Caco-2 (cell line): ENCODE results near the gene VAC14. TPM values are rescaled to one million over a fixed set of nuclear protein-coding genes. Genes with fewer than 3 reads are reported as not detected.
A peak's percentile ranks its signal among the peaks of the same experiment; 100 is the strongest.

Experiments used
- BruUV-seq: library from RNA; stranded (reverse); fragments of 400-500 nt; replicated peaks from 2 replicates; lab custom pipeline; 2021; lab: Mats Ljungman, UMichigan
- CTCF ChIA-PET: fragments of 300-600 bp; sonication (Branson Sonifier 250); formaldehyde crosslinking; loops from one replicate; lab custom pipeline; 2022; ENCODE audit warnings: antibody characterized with exemption; lab: Charles Lee
- POLR2A ChIA-PET: fragments of 300-600 bp; sonication (Branson Sonifier 250); formaldehyde crosslinking; loops from one replicate; lab custom pipeline; 2022; ENCODE audit warnings: antibody characterized with exemption; lab: Charles Lee
- DNase-seq, 2 experiments: peaks; one replicate each; pipeline versions ENCODE4 v3.0.0 to v3.0.0-alpha.2; 2020 to 2022
- H3K27me3 ChIP-seq: replicated peaks from 2 replicates; pipeline ENCODE4 v1.6.0; 2011; ENCODE audit warnings: low read length; ENCODE audit not compliant: control insufficient read depth, insufficient read depth
- H3K36me3 ChIP-seq: 2 replicates; pipeline ENCODE4 v1.5.1; 2011; ENCODE audit warnings: low read length; ENCODE audit not compliant: control insufficient read depth, insufficient read depth
- H3K4me1 ChIP-seq: fragments of 250-450 bp; sonication (Bioruptor Pico); 2 replicates; pipeline ENCODE4 v1.5.1; 2020; ENCODE audit warnings: mild to moderate bottlenecking
- H3K4me3 ChIP-seq: 2 replicates; pipeline ENCODE4 v1.5.1; 2011; ENCODE audit warnings: low read depth, mild to moderate bottlenecking, control low read depth, low read length
- H3K9me3 ChIP-seq: fragments of 250-450 bp; sonication (Bioruptor Pico); 2 replicates; pipeline ENCODE4 v1.5.1; 2020; ENCODE audit warnings: mild to moderate bottlenecking, moderate library complexity
- H3K27ac Mint-ChIP-seq: one replicate; pipeline ENCODE4 v1.8.0; 2022; ENCODE audit warnings: mixed read lengths; ENCODE audit not compliant: unreplicated experiment
- H3K27me3 Mint-ChIP-seq: one replicate; pipeline ENCODE4 v1.8.0; 2022; ENCODE audit warnings: mixed read lengths; ENCODE audit not compliant: insufficient read depth, unreplicated experiment
- H3K36me3 Mint-ChIP-seq: one replicate; pipeline ENCODE4 v1.8.0; 2022; ENCODE audit warnings: mild to moderate bottlenecking, mixed read lengths; ENCODE audit not compliant: insufficient read depth, unreplicated experiment
- H3K4me1 Mint-ChIP-seq: one replicate; pipeline ENCODE4 v1.8.0; 2022; ENCODE audit warnings: low read depth, mixed read lengths; ENCODE audit not compliant: unreplicated experiment
- H3K4me3 Mint-ChIP-seq: one replicate; pipeline ENCODE4 v1.8.0; 2022; ENCODE audit warnings: mild to moderate bottlenecking, moderate library complexity, mixed read lengths; ENCODE audit not compliant: unreplicated experiment
- H3K9me3 Mint-ChIP-seq: one replicate; pipeline ENCODE4 v1.8.0; 2022; ENCODE audit warnings: mixed read lengths; ENCODE audit not compliant: unreplicated experiment
- intact Hi-C: fragments of 100-400 bp; cut with micrococcal nuclease; formaldehyde crosslinking; loops from one replicate; pipeline ENCODE4 v1.10.0; 2022; ENCODE audit not compliant: unreplicated experiment
- total RNA-seq: library from RNA; stranded (reverse); gene quantifications from 2 replicates; pipeline ENCODE4 v1.2.3, GENCODE V29; 2022
- TF ChIP-seq, protein P1 (sequence below), 2 experiments: fragments of 200-600 bp in 1 of 2; IDR thresholded peaks; 1 replicate in 1 of 2; 2 replicates in 1 of 2; pipeline versions ENCODE4 v1.5.1 to v1.8.0; 2011 to 2022; ENCODE audit warnings: antibody characterized with exemption in 1 of 2, control low read depth in 1 of 2, inconsistent platforms in 1 of 2, low read depth in 1 of 2, low read length in 1 of 2, mild to moderate bottlenecking in 1 of 2, moderate library complexity in 1 of 2; ENCODE audit not compliant: insufficient read depth in 1 of 2, severe bottlenecking in 1 of 2, unreplicated experiment in 1 of 2

Gene VAC14
- total RNA-seq, 1 experiment from 2014 or later: 63.5 TPM

DNA sequence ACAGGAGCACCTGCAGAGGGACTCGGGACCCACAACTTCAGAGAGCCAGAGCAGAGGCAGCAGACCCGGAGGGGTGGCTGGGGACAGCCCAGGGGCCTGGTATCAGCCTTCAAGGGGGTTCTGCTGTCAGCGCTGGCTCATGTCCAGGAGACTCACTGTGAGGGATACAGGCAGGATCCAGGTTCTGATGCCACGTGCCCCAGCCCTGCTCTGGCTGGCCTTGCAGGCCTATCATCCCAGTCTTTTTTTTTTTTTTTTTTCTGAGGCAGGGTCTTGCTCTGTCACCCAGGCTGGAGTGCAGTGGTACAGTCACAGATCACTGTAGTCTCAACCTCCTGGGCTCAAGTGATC is 106.1 kb downstream of the VAC14 start:
- Histone ChIP-seq H3K4me1 (peaks cover 44% of the 10 kb centered on the region), H3K4me3 (no peak overlapping the region), H3K27me3 (no peaks in the 10 kb centered on the region), H3K9me3 (no peaks in the 10 kb centered on the region), H3K36me3 (no peaks in the 10 kb centered on the region; the same call in 1 of the 2 replicates)
- ChIA-PET CTCF (interaction anchor here (0.9 kb wide), 1 partner anchor 43 kb away, joined by 3 read pairs; no protein-coding TSS in a partner anchor), POLR2A (no interaction called here)
- BruUV-seq: no TSS peak
- peak overlapping the region; percentile 89 for H3K27ac Mint-ChIP-seq
- intact Hi-C loops: loop anchor here (1.0 kb wide), 1 partner anchor 10 kb away; no protein-coding TSS in a partner anchor
- no peaks in the 10 kb centered on the region for H3K9me3 Mint-ChIP-seq
- no peak for DNase-seq
- no peak overlapping the region for H3K4me3 Mint-ChIP-seq
- H3K4me1 Mint-ChIP-seq: peaks cover 38% of the 10 kb centered on the region
- no peaks in the 10 kb centered on the region for H3K27me3 Mint-ChIP-seq
- TF ChIP-seq, protein P1, sequence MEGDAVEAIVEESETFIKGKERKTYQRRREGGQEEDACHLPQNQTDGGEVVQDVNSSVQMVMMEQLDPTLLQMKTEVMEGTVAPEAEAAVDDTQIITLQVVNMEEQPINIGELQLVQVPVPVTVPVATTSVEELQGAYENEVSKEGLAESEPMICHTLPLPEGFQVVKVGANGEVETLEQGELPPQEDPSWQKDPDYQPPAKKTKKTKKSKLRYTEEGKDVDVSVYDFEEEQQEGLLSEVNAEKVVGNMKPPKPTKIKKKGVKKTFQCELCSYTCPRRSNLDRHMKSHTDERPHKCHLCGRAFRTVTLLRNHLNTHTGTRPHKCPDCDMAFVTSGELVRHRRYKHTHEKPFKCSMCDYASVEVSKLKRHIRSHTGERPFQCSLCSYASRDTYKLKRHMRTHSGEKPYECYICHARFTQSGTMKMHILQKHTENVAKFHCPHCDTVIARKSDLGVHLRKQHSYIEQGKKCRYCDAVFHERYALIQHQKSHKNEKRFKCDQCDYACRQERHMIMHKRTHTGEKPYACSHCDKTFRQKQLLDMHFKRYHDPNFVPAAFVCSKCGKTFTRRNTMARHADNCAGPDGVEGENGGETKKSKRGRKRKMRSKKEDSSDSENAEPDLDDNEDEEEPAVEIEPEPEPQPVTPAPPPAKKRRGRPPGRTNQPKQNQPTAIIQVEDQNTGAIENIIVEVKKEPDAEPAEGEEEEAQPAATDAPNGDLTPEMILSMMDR (IDR thresholded peaks at IDR 0.05; ENCODE audit: insufficient read depth in 1 of 2, low read depth in 1 of 2, low read length in 1 of 2, severe bottlenecking in 1 of 2, unreplicated experiment in 1 of 2): no peak
- peaks cover 35% of the 10 kb centered on the region for H3K36me3 Mint-ChIP-seq

DNA sequence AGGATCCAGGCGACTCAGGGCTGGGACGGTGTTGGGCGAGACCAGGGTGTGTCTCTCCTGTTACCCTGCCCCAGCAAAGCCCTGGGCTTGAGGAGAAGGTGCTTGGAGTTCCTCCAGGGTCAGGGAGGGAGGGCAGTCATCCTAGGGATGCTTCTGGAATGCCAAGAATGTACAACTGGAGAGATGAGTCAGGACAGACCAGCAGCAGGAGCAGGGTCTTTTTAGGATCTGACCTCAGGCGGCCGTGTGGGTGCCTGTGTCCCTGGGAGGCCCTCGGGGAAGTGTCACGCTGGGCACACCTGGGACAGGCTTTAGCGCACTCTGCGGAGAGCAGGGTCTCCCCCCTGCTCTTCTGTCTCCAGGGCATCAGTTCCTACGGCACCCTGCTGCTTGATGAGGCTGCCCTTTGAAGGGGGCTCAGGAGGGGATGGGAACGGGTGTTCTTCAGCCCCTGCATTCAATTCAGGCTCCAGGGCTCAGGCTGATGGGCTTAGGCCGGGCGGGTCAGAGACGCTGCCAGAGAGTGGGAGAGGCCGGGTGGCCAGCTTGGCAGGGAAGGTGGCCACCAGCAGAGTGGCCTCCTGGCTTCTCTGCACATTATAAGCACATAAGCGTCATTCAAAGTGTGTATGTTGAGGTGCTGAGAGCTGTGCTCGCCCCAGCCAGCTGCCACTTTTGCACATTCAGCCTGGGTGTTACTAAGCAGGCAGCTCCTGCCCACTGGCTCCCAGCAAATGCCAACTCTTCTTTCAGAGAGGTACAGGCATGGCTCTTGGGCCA is 106.7 kb downstream of the VAC14 start:
- H3K9me3 Mint-ChIP-seq: no peaks in the 10 kb centered on the region
- H3K36me3 Mint-ChIP-seq: peaks cover 35% of the 10 kb centered on the region
- H3K27ac Mint-ChIP-seq: peak overlapping the region; percentile 89
- H3K4me1 ChIP-seq: peaks cover 44% of the 10 kb centered on the region
- intact Hi-C loops: loop anchor here (1.0 kb wide), 1 partner anchor 9 kb away; no protein-coding TSS in a partner anchor
- H3K9me3 ChIP-seq: no peaks in the 10 kb centered on the region
- BruUV-seq: no TSS peak
- ChIA-PET POLR2A (no interaction called here), CTCF (no interaction called here)
- TF ChIP-seq, protein P1 (IDR thresholded peaks at IDR 0.05; ENCODE audit: insufficient read depth in 1 of 2, low read depth in 1 of 2, low read length in 1 of 2, severe bottlenecking in 1 of 2, unreplicated experiment in 1 of 2): no peak
- H3K4me3 ChIP-seq: no peak overlapping the region
- H3K4me1 Mint-ChIP-seq: peaks cover 37% of the 10 kb centered on the region
- no peaks in the 10 kb centered on the region for H3K27me3 Mint-ChIP-seq
- peak; percentile 81 to 91 for DNase-seq
- H3K36me3 ChIP-seq: no peaks in the 10 kb centered on the region; the same call in 1 of the 2 replicates
- H3K27me3 ChIP-seq: no peaks in the 10 kb centered on the region
- no peak overlapping the region for H3K4me3 Mint-ChIP-seq

DNA sequence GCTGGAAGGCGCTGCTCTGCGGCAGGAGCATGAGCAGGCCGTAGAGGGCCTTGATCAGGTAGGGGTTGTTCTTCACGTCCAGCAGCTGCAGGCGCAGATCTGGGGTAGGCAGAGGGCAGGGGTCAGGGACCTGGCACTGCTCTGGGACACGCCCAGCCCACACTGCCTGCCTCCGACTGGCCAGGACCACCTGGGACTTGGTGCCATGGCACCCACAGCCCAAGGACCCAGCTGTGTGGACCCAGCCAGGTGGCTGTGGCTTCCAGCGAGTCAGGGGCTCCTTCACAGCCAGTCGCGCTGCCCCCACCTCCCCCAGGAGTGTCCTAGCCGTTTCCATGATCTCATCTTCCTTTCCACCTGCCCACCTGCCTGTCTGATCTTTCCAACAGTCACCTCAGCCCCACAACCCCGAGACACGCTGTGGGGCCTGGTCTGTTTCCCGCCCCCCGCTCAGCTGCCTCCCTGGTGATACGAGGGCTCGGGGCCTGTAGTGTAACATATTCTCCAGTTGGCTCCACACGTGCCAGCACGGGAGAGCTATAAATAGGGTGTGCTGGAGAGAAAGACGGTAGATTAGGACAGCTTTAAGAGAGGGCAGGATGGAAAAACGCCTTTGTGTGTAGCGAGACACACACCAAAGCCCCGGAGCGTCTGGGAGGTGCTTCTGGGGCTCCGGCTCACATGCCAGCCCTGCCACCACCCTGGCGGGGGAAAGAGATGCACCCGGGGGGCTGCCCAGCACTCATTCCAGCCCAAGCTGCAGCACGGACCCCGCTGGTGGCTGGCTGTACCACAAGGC is 107.9 kb downstream of the VAC14 start:
- Histone ChIP-seq H3K4me1 (peaks cover 44% of the 10 kb centered on the region), H3K4me3 (no peak overlapping the region), H3K9me3 (no peaks in the 10 kb centered on the region), H3K27me3 (no peaks in the 10 kb centered on the region), H3K36me3 (no peaks in the 10 kb centered on the region; the same call in 1 of the 2 replicates)
- TF ChIP-seq, protein P1 (IDR thresholded peaks at IDR 0.05; ENCODE audit: insufficient read depth in 1 of 2, low read depth in 1 of 2, low read length in 1 of 2, severe bottlenecking in 1 of 2, unreplicated experiment in 1 of 2): no peak
- H3K36me3 Mint-ChIP-seq: peaks cover 34% of the 10 kb centered on the region
- H3K27ac Mint-ChIP-seq: peak overlapping the region; percentile 89
- intact Hi-C loops: no loop called here
- H3K4me3 Mint-ChIP-seq: no peak overlapping the region
- no peaks in the 10 kb centered on the region for H3K9me3 Mint-ChIP-seq
- DNase-seq: no peak
- H3K27me3 Mint-ChIP-seq: no peaks in the 10 kb centered on the region
- peaks cover 39% of the 10 kb centered on the region for H3K4me1 Mint-ChIP-seq
- ChIA-PET CTCF (no interaction called here), POLR2A (no interaction called here)
- BruUV-seq: no TSS peak
